ENCODE data around the gene GOLGA8K.
"Not testable (repeated sequence)": the region's sequence is repeated elsewhere in the genome, so short reads cannot be mapped to it uniquely, and the experiment has no call there.

DNA sequence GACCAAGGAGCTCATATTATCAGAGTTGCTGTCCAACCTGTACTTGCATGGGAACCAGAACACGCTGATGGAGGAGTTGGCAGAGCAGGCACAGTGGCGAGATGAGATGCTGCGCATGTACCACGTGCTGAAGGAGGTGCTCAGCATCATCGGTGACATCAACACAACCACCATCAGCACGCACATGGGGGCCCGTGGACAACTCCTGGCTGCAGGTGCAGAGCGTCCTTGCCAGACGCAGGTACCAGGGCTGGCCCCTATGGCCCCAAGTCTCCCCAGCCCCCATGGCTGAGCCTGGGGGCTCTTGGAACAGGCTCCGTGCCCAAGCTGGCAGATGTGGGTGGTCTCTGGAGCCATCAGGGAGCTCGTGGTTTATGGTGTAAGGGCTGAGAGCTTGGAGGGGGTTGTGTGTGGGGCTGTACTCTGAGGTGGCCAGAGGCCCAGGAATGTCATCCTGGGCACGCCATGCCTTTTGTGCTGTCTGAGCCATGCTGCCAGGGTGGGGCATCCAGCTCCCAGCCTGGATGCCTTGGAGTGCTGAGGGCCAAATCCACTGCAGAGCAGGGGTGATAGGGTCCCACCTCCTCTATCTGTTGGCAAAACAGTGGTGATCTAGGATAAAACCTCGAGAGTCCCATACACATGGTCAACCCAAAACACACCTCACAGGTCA is 17.1 kb downstream of the GOLGA8K start:
- TF ChIP-seq, protein P1, sequence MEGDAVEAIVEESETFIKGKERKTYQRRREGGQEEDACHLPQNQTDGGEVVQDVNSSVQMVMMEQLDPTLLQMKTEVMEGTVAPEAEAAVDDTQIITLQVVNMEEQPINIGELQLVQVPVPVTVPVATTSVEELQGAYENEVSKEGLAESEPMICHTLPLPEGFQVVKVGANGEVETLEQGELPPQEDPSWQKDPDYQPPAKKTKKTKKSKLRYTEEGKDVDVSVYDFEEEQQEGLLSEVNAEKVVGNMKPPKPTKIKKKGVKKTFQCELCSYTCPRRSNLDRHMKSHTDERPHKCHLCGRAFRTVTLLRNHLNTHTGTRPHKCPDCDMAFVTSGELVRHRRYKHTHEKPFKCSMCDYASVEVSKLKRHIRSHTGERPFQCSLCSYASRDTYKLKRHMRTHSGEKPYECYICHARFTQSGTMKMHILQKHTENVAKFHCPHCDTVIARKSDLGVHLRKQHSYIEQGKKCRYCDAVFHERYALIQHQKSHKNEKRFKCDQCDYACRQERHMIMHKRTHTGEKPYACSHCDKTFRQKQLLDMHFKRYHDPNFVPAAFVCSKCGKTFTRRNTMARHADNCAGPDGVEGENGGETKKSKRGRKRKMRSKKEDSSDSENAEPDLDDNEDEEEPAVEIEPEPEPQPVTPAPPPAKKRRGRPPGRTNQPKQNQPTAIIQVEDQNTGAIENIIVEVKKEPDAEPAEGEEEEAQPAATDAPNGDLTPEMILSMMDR (IDR thresholded peaks at IDR 0.05; ENCODE audit: insufficient read depth, low read depth, low read length) = not testable (repeated sequence)
- not testable (repeated sequence) for TF ChIP-seq EZH2 (IDR thresholded peaks at IDR 0.05; ENCODE audit: insufficient read depth, low read length)

Measured in astrocyte (in vitro differentiated cells and primary cell).